Stimulated activated CD8-positive, alpha-beta memory T cell treated with anti-CD3 and anti-CD28 coated beads, Interleukin-15, amount 100 ng/mL, for 48 hours (primary cell): ENCODE data around the gene CFAP70.

Experiments used
- DNase-seq, 2 donors: peaks; one replicate each; pipeline ENCODE4 v3.0.0-alpha.2; 2020; ENCODE audit warnings: low read depth in 2 of 2

CFAP70 gene

GRCh38 chr10:73252445-73253224 is 106.0 kb downstream of the CFAP70 start, which contains the start of gene MRPS16:
Gene MRPS16, minus strand, starts transcription at chr10:73252644. Its CDS starts 162 bp downstream, at chr10:73252482.
- peak; percentile 86 to 87 for DNase-seq

- no peak for DNase-seq
Measured at GRCh38 chr10:73251683-73252444, 106.8 kb downstream of the CFAP70 start.

- no peak for DNase-seq
Measured at GRCh38 chr10:73248259-73248724, 110.4 kb downstream of the CFAP70 start.

GRCh38 chr10:73247509-73248258 is 111.0 kb downstream of the CFAP70 start:
- DNase-seq: no peak

GRCh38 chr10:73246646-73247508 is 111.8 kb downstream of the CFAP70 start, which contains the start of gene DNAJC9:
Gene DNAJC9, minus strand, starts transcription at chr10:73247255. Its CDS starts 66 bp downstream, at chr10:73247189.
- DNase-seq: peak; percentile 93 to 95

GRCh38 chr10:73246322-73246645 is 112.4 kb downstream of the CFAP70 start:
- no peak for DNase-seq

- DNase-seq: no peak
Measured at GRCh38 chr10:73244866-73245477, 113.7 kb downstream of the CFAP70 start.

- no peak for DNase-seq
Measured at GRCh38 chr10:73239908-73240307, 118.8 kb downstream of the CFAP70 start.

- no peak for DNase-seq
Measured at GRCh38 chr10:73238990-73239566, 119.6 kb downstream of the CFAP70 start.

GRCh38 chr10:73234695-73235094 is 124.0 kb downstream of the CFAP70 start:
- DNase-seq: no peak

GRCh38 chr10:73233883-73234282 is 124.8 kb downstream of the CFAP70 start:
- no peak for DNase-seq

GRCh38 chr10:73232887-73233286 is 125.8 kb downstream of the CFAP70 start:
- no peak for DNase-seq

GRCh38 chr10:73229567-73229966 is 129.1 kb downstream of the CFAP70 start:
- DNase-seq: no peak

GRCh38 chr10:73228247-73228646 is 130.4 kb downstream of the CFAP70 start:
- DNase-seq: no peak

- DNase-seq: no peak
Measured at GRCh38 chr10:73226663-73227062, 132.0 kb downstream of the CFAP70 start.

- no peak for DNase-seq
Measured at GRCh38 chr10:73225518-73225917, 133.1 kb downstream of the CFAP70 start.

GRCh38 chr10:73220989-73221388 is 137.7 kb downstream of the CFAP70 start:
- no peak for DNase-seq

GRCh38 chr10:73219384-73219783 is 139.3 kb downstream of the CFAP70 start:
- DNase-seq: no peak

- no peak for DNase-seq
Measured at GRCh38 chr10:73218431-73219191, 140.1 kb downstream of the CFAP70 start.

GRCh38 chr10:73217628-73218027 is 141.0 kb downstream of the CFAP70 start:
- DNase-seq: no peak
